Measurements from ENCODE around the gene LYSET. TPM values are rescaled to one million over a fixed set of nuclear protein-coding genes. Genes with fewer than 3 reads are reported as not detected.

LYSET gene
- polyA plus RNA-seq, 1 experiment: 6.8 TPM

DNA sequence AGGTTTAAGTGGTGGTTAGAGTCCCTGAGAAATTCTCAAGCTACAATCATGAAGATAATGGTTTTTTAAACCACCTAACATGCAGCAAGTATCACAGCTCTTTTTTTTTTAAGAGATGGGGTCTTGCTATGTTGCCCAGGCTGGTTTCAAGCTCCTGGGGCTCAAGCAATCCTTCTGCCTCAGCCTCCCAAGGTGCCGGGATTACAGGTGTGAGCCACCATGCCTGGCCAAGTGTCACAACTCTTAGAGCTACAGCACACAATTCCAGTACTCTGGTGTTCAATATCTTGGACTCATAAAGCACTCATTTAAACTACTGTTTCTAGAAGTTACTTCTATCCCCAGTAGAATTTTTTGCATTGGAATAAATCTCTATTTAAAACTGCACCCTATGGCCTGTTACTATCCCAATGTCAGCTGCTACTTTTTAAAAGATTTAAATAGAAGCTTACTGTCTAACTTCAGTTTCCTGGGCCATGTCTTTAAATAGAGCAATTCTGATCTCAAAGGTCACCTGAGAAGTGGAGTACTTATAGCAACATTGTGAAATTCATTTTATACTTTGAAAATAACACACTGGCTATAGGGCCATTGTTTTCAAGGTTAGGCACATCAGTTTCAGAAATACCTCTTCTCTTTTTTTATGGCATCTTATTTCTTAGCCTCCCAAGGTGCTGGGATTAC, 10.3 kb downstream of the LYSET start:
- DNase-seq (ENCODE audit: low read depth): no peak
- Histone ChIP-seq H3K27me3 (ENCODE audit: control insufficient read depth, insufficient read depth, low read length) (no peaks in the 10 kb centered on the region), H3K36me3 (ENCODE audit: control insufficient read depth, insufficient read depth, low read length) (no peaks in the 10 kb centered on the region), H3K4me3 (ENCODE audit: low read depth, low read length) (no peak overlapping the region)
- TF ChIP-seq, protein P1, sequence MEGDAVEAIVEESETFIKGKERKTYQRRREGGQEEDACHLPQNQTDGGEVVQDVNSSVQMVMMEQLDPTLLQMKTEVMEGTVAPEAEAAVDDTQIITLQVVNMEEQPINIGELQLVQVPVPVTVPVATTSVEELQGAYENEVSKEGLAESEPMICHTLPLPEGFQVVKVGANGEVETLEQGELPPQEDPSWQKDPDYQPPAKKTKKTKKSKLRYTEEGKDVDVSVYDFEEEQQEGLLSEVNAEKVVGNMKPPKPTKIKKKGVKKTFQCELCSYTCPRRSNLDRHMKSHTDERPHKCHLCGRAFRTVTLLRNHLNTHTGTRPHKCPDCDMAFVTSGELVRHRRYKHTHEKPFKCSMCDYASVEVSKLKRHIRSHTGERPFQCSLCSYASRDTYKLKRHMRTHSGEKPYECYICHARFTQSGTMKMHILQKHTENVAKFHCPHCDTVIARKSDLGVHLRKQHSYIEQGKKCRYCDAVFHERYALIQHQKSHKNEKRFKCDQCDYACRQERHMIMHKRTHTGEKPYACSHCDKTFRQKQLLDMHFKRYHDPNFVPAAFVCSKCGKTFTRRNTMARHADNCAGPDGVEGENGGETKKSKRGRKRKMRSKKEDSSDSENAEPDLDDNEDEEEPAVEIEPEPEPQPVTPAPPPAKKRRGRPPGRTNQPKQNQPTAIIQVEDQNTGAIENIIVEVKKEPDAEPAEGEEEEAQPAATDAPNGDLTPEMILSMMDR (IDR thresholded peaks at IDR 0.05; ENCODE audit: insufficient read depth, low read depth, low read length): no peak
- ChIA-PET POLR2A (no interaction called here), CTCF (interaction anchor here (0.6 to 1.6 kb wide), 3 partner anchors 11 to 143 kb away, joined by 4 to 5 read pairs (median 4); partner anchors contain the start of genes LYSET and MOAP1)

DNA sequence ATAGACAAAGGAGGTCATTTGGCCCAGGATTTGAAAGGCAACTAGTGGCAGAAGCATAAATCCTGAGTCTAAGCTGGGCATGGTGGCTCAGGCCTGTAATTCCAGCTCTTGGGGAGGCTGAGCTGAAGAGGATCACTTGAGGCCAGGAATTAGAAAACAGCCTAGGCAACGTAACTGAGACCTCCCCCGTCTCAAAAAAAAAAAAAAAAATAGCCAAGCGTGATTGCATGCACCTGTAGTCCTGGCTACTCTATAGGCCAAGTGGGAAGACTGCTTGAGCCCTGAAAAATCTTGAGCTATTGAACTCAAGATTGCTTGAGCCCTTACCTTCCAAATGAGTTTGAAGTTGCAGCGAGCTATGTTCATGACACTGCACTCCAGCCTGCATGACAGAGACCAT, 13.9 kb downstream of the LYSET start:
- no peaks in the 10 kb centered on the region for H3K27me3 ChIP-seq (ENCODE audit: control insufficient read depth, insufficient read depth, low read length)
- TF ChIP-seq, protein P1 (IDR thresholded peaks at IDR 0.05; ENCODE audit: insufficient read depth, low read depth, low read length): no peak
- no peaks in the 10 kb centered on the region for H3K36me3 ChIP-seq (ENCODE audit: control insufficient read depth, insufficient read depth, low read length)
- ChIA-PET CTCF (interaction anchor here (1.0 kb wide), 1 partner anchor 9 kb away, joined by 3 read pairs; no protein-coding TSS in a partner anchor), POLR2A (interaction anchor here (0.5 kb wide), 1 partner anchor 26 kb away, joined by 8 read pairs; no protein-coding TSS in a partner anchor)
- H3K4me3 ChIP-seq (ENCODE audit: low read depth, low read length): no peak overlapping the region
- no peak for DNase-seq (ENCODE audit: low read depth)

DNA sequence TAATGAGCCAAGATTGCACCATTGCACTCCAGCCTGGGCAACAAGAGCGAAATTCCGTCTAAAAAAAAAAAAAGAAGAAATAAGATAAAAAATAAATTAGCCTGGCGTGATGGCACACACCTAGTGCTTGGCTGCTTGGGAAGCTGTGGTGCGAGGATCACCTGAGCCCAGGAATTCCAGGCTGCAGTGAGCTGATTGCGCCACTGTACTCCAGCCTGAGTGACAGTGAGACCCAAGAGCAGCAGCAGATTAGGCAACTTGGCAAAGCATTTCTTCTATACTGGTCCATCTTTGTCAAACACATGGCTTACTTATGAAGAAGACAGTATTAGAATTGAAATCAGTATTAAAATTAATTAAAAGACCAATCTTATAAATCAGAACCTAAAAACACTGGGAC, 15.4 kb downstream of the LYSET start:
- POLR2A ChIA-PET: no interaction called here
- CTCF ChIA-PET: no interaction called here
- DNase-seq (ENCODE audit: low read depth): no peak
- Histone ChIP-seq H3K27me3 (ENCODE audit: control insufficient read depth, insufficient read depth, low read length) (no peaks in the 10 kb centered on the region), H3K36me3 (ENCODE audit: control insufficient read depth, insufficient read depth, low read length) (no peaks in the 10 kb centered on the region), H3K4me3 (ENCODE audit: low read depth, low read length) (no peak overlapping the region)
- TF ChIP-seq, protein P1 (IDR thresholded peaks at IDR 0.05; ENCODE audit: insufficient read depth, low read depth, low read length): no peak

DNA sequence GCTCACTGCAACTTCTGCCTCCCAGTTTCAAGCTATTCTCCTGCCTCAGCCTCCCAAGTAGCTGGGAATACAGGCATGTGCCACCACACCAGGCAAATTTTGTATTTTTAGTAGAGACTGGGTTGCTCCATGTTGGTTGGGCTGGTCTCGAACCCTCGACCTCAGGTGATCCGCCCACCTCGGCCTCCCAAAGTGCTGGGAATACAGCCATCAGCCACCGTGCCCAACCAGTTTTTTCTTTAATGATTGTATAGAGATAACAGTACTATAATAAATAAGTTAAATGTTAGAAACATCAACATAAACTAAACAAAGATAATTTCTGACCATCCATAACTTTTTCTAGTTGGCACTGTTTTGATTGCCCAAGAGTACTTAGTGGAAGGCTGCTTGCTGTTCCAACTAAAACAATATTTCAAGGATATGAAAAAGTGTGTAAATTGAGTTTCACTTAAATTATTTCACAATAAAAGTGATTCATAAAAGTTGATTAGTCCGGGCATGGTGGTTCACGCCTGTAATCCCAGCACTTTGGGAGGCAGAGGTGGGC, 16.1 kb downstream of the LYSET start:
- ChIA-PET CTCF (no interaction called here), POLR2A (no interaction called here)
- Histone ChIP-seq H3K27me3 (ENCODE audit: control insufficient read depth, insufficient read depth, low read length) (no peaks in the 10 kb centered on the region), H3K4me3 (ENCODE audit: low read depth, low read length) (no peak overlapping the region), H3K36me3 (ENCODE audit: control insufficient read depth, insufficient read depth, low read length) (no peaks in the 10 kb centered on the region)
- DNase-seq (ENCODE audit: low read depth): no peak
- TF ChIP-seq, protein P1 (IDR thresholded peaks at IDR 0.05; ENCODE audit: insufficient read depth, low read depth, low read length): no peak

DNA sequence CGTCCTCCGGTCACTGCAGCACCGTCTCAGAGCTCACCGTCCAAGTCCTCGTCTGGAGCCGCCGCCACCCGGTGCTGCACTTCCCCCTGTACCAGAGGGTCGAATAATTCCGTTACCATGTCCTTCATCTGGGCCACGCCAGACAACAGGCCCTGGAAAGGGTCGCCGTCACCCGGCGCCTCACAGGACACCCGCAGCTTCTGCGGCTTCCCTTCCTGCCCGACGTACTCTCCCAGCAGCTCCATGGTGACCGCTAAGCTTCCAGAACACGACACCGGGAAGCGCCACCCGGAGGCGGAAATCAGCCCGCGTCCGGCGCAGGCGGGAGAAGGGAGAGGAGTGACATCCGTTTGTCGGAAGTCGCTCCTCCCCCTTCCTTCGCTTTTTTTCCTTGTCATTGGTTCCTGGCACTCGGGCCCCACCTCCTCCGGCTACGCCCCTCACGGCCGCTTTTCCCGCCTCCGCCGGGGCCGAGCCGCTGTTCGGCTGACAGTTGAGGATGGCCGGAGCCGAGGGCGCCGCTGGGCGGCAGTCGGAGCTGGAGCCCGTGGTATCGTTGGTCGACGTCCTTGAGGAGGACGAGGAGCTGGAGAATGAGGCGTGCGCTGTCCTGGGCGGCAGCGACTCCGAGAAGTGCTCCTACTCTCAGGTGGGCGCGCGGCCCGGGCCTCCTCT, 21.8 kb downstream of the LYSET start, which contains the start of the genes GON7 and UBR7:
TSS of gene GON7 (minus strand) at position 273 of the 675 bp plus-strand sequence. CDS start at position 245, 28 bp downstream.
TSS of gene UBR7 (plus strand) at position 464 of the 675 bp plus-strand sequence. CDS start at position 500, 36 bp downstream.
- ChIA-PET POLR2A (no interaction called here), CTCF (interaction anchor here (0.8 to 1.9 kb wide), 21 partner anchors 10 to 830 kb away, joined by 3 to 10 read pairs (median 3); partner anchors contain the start of genes LYSET and MOAP1)
- DNase-seq (ENCODE audit: low read depth): peak; percentile 86
- Histone ChIP-seq H3K27me3 (ENCODE audit: control insufficient read depth, insufficient read depth, low read length) (no peaks in the 10 kb centered on the region), H3K36me3 (ENCODE audit: control insufficient read depth, insufficient read depth, low read length) (no peaks in the 10 kb centered on the region), H3K4me3 (ENCODE audit: low read depth, low read length) (peak within 1 kb of the TSS; percentile 96)
- TF ChIP-seq, protein P1 (IDR thresholded peaks at IDR 0.05; ENCODE audit: insufficient read depth, low read depth, low read length): peak; percentile 40

All from BJ (cell line).